GM21367 (cell line): ENCODE data around the gene SENP3.

ENCODE experiments used
- ATAC-seq: cut with Tn5 transposase; IDR thresholded peaks from one replicate; pipeline ENCODE4 v1.9.1; 2021; ENCODE audit not compliant: unreplicated experiment

The SENP3 gene

GRCh38 chr17:7561589-7562207, at the start of gene SENP3:
SENP3 (plus strand) TSS chr17:7561919; CDS start chr17:7563077, 1,158 bp downstream.
- ATAC-seq = peak; percentile 49

- ATAC-seq = no peak
Measured at GRCh38 chr17:7512105-7512504, 49.6 kb upstream of the SENP3 start.

GRCh38 chr17:7512824-7513540, 48.7 kb upstream of the SENP3 start:
- no peak for ATAC-seq

GRCh38 chr17:7513850-7514419, 47.8 kb upstream of the SENP3 start:
- no peak for ATAC-seq

- no peak for ATAC-seq
Measured at GRCh38 chr17:7515911-7516610, 45.7 kb upstream of the SENP3 start.

GRCh38 chr17:7523033-7523432, 38.7 kb upstream of the SENP3 start:
- no peak for ATAC-seq

- ATAC-seq = no peak
Measured at GRCh38 chr17:7528842-7529241, 32.9 kb upstream of the SENP3 start.

GRCh38 chr17:7530023-7530900, 31.5 kb upstream of the SENP3 start:
- no peak for ATAC-seq

- no peak for ATAC-seq
Measured at GRCh38 chr17:7538050-7538449, 23.7 kb upstream of the SENP3 start.

- no peak for ATAC-seq
Measured at GRCh38 chr17:7538891-7539545, 22.7 kb upstream of the SENP3 start.

- no peak for ATAC-seq
Measured at GRCh38 chr17:7541074-7541621, 20.6 kb upstream of the SENP3 start.

- no peak for ATAC-seq
Measured at GRCh38 chr17:7544911-7545310, 16.8 kb upstream of the SENP3 start.

GRCh38 chr17:7548585-7549400, 12.9 kb upstream of the SENP3 start, which contains the start of gene TNFSF12:
TNFSF12 (plus strand) TSS chr17:7549058; CDS start chr17:7549154, 96 bp downstream.
- ATAC-seq = no peak

GRCh38 chr17:7549401-7550055, 12.2 kb upstream of the SENP3 start:
- no peak for ATAC-seq

GRCh38 chr17:7550344-7550743, 11.4 kb upstream of the SENP3 start:
- ATAC-seq = no peak

- ATAC-seq = no peak
Measured at GRCh38 chr17:7551396-7551795, 10.3 kb upstream of the SENP3 start.

- peak; percentile 62 for ATAC-seq
Measured at GRCh38 chr17:7552621-7553051, 9.1 kb upstream of the SENP3 start.

- no peak for ATAC-seq
Measured at GRCh38 chr17:7553356-7553755, 8.4 kb upstream of the SENP3 start.
